Breast epithelium (tissue), 4 donors: Measurements from ENCODE around the gene CYTH4. TPM values are rescaled to one million over a fixed set of nuclear protein-coding genes. Genes with fewer than 3 reads are reported as not detected.
A peak's percentile ranks its signal among the peaks of the same experiment; 100 is the strongest.

Experiments used
- DNase-seq, 2 donors: peaks; one replicate each; pipeline ENCODE4 v3.0.0-alpha.2; 2019; ENCODE audit warnings: low spot score in 2 of 2
- H3K27ac ChIP-seq, 2 donors: fragments of 200-600 bp; sonication (generic) in 1 of 2; one replicate each; pipeline ENCODE4 v1.5.1; 2016 to 2019; ENCODE audit warnings: mild to moderate bottlenecking in 1 of 2
- H3K27me3 ChIP-seq, 2 donors: fragments of 200-600 bp; sonication (generic) in 1 of 2; one replicate each; pipeline versions ENCODE4 v1.5.1 to v1.6.0; 2017 to 2019; ENCODE audit warnings: control low read depth in 1 of 2, mild to moderate bottlenecking in 1 of 2
- H3K36me3 ChIP-seq: fragments of 200-600 bp; one replicate; pipeline ENCODE4 v1.5.1; 2019
- H3K4me1 ChIP-seq, 2 donors: fragments of 200-600 bp; sonication (generic); one replicate each; pipeline ENCODE4 v1.5.1; 2016 to 2019; ENCODE audit warnings: control low read depth in 1 of 2
- H3K4me3 ChIP-seq, 3 donors: fragments of 200-600 bp; sonication (generic); 1 replicate in 2 of 3; 2 replicates in 1 of 3; pipeline ENCODE4 v1.5.1; 2016 to 2019; ENCODE audit warnings: mild to moderate bottlenecking in 3 of 3, moderate library complexity in 2 of 3
- H3K9me3 ChIP-seq, 2 donors: fragments of 200-600 bp; sonication (generic) in 1 of 2; one replicate each; pipeline ENCODE4 v1.5.1; 2016 to 2019; ENCODE audit warnings: control low read depth in 1 of 2
- CTCF ChIP-seq, 3 donors: fragments of 450-650 bp; IDR thresholded peaks; one replicate each; pipeline ENCODE4 v1.5.1; 2016 to 2017; ENCODE audit warnings: antibody characterized with exemption in 3 of 3, mild to moderate bottlenecking in 3 of 3, moderate library complexity in 3 of 3
- POLR2A ChIP-seq: fragments of 450-650 bp; IDR thresholded peaks from one replicate; pipeline ENCODE4 v1.6.1; 2016; ENCODE audit warnings: antibody characterized with exemption, mild to moderate bottlenecking, moderate library complexity
- POLR2AphosphoS5 ChIP-seq, 3 donors: sonication (generic); formaldehyde crosslinking; IDR thresholded peaks; one replicate each; pipeline ENCODE4 v1.6.1; 2017; ENCODE audit warnings: antibody characterized with exemption in 3 of 3
- intact Hi-C: fragments of 100-400 bp; cut with DNase I; formaldehyde crosslinking; loops from one replicate; pipeline ENCODE4 v1.15.1; 2023; ENCODE audit warnings: low total_unique reads
- total RNA-seq, 3 donors: library from RNA; depleted of rRNA; stranded (reverse); fragments of >200 nt; gene quantifications; one replicate each; pipeline ENCODE4 v1.1.0, GENCODE V29; 2016

Gene CYTH4
- total RNA-seq, 3 donors from 2014 or later, result 6.9 to 25.1 (median 10.5) TPM

DNA sequence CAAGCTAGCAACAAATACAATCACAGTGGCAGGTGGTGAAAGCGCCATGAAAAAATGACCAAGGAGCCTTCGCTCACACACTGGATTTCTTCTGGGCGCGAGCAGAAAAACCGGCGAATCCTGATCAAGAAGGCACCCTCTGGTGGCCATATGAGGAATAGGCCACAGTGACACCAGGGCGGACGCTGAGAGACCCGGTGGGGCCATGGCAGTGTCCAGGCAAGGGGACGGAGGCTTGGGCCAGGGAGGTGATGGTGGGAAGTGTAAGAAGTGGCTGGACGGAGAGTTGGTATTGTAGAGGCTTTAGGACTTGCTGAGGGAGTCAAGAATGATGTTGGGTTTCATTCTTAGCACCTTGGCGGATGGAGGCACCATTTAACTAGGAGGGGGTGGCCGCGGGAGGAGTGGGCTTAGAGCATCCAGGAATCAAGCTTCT lies 21.4 kb upstream of the CYTH4 start:
- no peaks in the 10 kb centered on the region for H3K36me3 ChIP-seq
- intact Hi-C loops, result no loop called here
- H3K4me1 ChIP-seq, result no peaks in the 10 kb centered on the region
- no peak for DNase-seq
- no peak overlapping the region for H3K27ac ChIP-seq
- no peak for TF ChIP-seq POLR2AphosphoS5 (IDR thresholded peaks at IDR 0.05)
- TF ChIP-seq CTCF (IDR thresholded peaks at IDR 0.05), result peak; percentile 59 to 71 (median 66)
- no peak for TF ChIP-seq POLR2A
- no peak overlapping the region for H3K4me3 ChIP-seq
- peaks cover 8 to 11% of the 10 kb centered on the region in 2 donors for H3K9me3 ChIP-seq
- peaks cover 0 to 36% of the 10 kb centered on the region in 2 donors for H3K27me3 ChIP-seq

DNA sequence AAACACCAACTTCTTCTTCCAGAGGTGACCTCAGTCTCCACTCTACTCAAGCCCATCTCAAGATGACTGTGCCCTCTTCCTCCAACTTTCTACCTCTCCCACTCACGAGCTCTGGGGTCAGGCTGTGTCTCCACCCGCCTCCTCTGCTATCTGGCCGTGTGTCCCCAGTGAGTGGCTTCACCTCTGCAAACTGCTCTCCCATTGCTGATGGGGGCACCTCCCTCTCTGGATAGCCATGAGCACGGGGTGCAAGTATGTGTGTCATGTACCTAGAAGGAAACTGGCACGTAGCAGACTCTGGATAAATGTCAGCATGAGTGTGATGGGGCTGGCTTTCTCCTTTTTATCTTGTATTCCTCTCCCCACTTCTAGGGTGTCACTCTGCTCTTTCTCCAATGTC lies 20.0 kb upstream of the CYTH4 start:
- DNase-seq, result no peak
- H3K27me3 ChIP-seq, result peaks cover 0 to 22% of the 10 kb centered on the region in 2 donors
- no peaks in the 10 kb centered on the region for H3K4me1 ChIP-seq
- H3K27ac ChIP-seq, result no peak overlapping the region
- intact Hi-C loops, result no loop called here
- H3K4me3 ChIP-seq, result no peak overlapping the region
- H3K36me3 ChIP-seq, result no peaks in the 10 kb centered on the region
- TF ChIP-seq CTCF (IDR thresholded peaks at IDR 0.05) (no peak), POLR2AphosphoS5 (IDR thresholded peaks at IDR 0.05) (no peak), POLR2A (no peak)
- H3K9me3 ChIP-seq, result peaks cover 8 to 11% of the 10 kb centered on the region in 2 donors

- Histone ChIP-seq H3K9me3 (peaks cover 8 to 11% of the 10 kb centered on the region in 2 donors), H3K27me3 (peaks cover 0 to 17% of the 10 kb centered on the region in 2 donors), H3K4me3 (no peak overlapping the region), H3K27ac (no peak overlapping the region), H3K36me3 (no peaks in the 10 kb centered on the region), H3K4me1 (no peaks in the 10 kb centered on the region)
- no peak for TF ChIP-seq POLR2A
- intact Hi-C loops, result no loop called here
- DNase-seq, result no peak
Measured at GRCh38 chr22:37263966-37264887, 18.1 kb upstream of the CYTH4 start.

GRCh38 chr22:37266581-37267134 lies 15.7 kb upstream of the CYTH4 start:
- peak overlapping the region; percentile 28 to 63 (median 36) for H3K4me3 ChIP-seq
- peaks cover 0 to 11% of the 10 kb centered on the region in 2 donors for H3K27me3 ChIP-seq
- H3K4me1 ChIP-seq, result no peaks in the 10 kb centered on the region
- intact Hi-C loops, result no loop called here
- TF ChIP-seq CTCF (IDR thresholded peaks at IDR 0.05), result no peak
- TF ChIP-seq POLR2A, result no peak
- no peak for TF ChIP-seq POLR2AphosphoS5 (IDR thresholded peaks at IDR 0.05)
- DNase-seq, result no peak
- no peak overlapping the region for H3K27ac ChIP-seq
- H3K9me3 ChIP-seq, result peaks cover 8 to 11% of the 10 kb centered on the region in 2 donors
- H3K36me3 ChIP-seq, result no peaks in the 10 kb centered on the region

DNA sequence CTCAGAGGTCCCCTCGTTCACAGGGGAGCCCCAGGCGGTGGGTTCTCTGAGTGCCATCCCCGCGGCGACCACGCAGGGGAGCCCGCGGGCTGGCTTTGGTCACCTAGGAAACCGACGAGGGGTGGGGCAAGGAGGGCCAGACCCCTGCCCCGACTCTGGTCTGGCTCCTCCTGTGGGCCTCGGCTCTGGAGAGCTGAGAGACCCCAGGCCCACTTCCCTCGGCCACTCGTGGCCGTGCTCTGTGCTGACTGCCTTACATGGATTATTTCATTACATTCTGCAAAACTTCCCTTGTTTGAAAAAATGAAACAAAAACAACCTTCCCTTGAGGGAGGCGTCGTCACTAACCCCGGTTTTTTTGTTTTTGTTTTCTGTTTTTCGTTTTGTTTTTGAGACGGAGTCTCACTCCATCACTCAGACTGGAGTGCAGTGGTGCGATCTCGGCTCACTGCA lies 15.1 kb upstream of the CYTH4 start:
- H3K4me3 ChIP-seq, result peak overlapping the region; percentile 28 to 63 (median 36)
- no peaks in the 10 kb centered on the region for H3K36me3 ChIP-seq
- H3K9me3 ChIP-seq, result peaks cover 8 to 11% of the 10 kb centered on the region in 2 donors
- DNase-seq, result no peak
- TF ChIP-seq POLR2AphosphoS5 (IDR thresholded peaks at IDR 0.05), result no peak
- peak; percentile 9 to 43 (median 29) for TF ChIP-seq CTCF (IDR thresholded peaks at IDR 0.05)
- intact Hi-C loops, result no loop called here
- no peaks in the 10 kb centered on the region for H3K4me1 ChIP-seq
- no peak overlapping the region for H3K27ac ChIP-seq
- peaks cover 0 to 8% of the 10 kb centered on the region in 2 donors for H3K27me3 ChIP-seq
